HG02973 (cell line): ENCODE data around the gene RAP1GAP2.

Experiments used
- ATAC-seq: cut with Tn5 transposase; IDR thresholded peaks from one replicate; pipeline ENCODE4 v1.9.1; 2021; ENCODE audit warnings: moderate library complexity; ENCODE audit not compliant: unreplicated experiment

Gene RAP1GAP2

GRCh38 chr17:2852729-2853282 lies 56.6 kb downstream of the RAP1GAP2 start:
- ATAC-seq = no peak

- no peak for ATAC-seq
Measured at GRCh38 chr17:2853283-2854142, 57.3 kb downstream of the RAP1GAP2 start.

GRCh38 chr17:2854143-2855055 lies 58.2 kb downstream of the RAP1GAP2 start:
- no peak for ATAC-seq

- no peak for ATAC-seq
Measured at GRCh38 chr17:2855063-2855600, 58.9 kb downstream of the RAP1GAP2 start.

- ATAC-seq = no peak
Measured at GRCh38 chr17:2856727-2857126, 60.5 kb downstream of the RAP1GAP2 start.

- ATAC-seq = no peak
Measured at GRCh38 chr17:2860045-2860444, 63.8 kb downstream of the RAP1GAP2 start.

- ATAC-seq = no peak
Measured at GRCh38 chr17:2860883-2861282, 64.6 kb downstream of the RAP1GAP2 start.

- no peak for ATAC-seq
Measured at GRCh38 chr17:2862197-2862596, 66.0 kb downstream of the RAP1GAP2 start.

GRCh38 chr17:2863204-2863603 lies 67.0 kb downstream of the RAP1GAP2 start:
- no peak for ATAC-seq

GRCh38 chr17:2865228-2865627 lies 69.0 kb downstream of the RAP1GAP2 start:
- no peak for ATAC-seq

GRCh38 chr17:2867441-2868424 lies 71.5 kb downstream of the RAP1GAP2 start:
- ATAC-seq = no peak

- no peak for ATAC-seq
Measured at GRCh38 chr17:2869604-2870003, 73.4 kb downstream of the RAP1GAP2 start.

- ATAC-seq = no peak
Measured at GRCh38 chr17:2871205-2871604, 75.0 kb downstream of the RAP1GAP2 start.

GRCh38 chr17:2871720-2872119 lies 75.5 kb downstream of the RAP1GAP2 start:
- no peak for ATAC-seq

GRCh38 chr17:2872282-2872681 lies 76.0 kb downstream of the RAP1GAP2 start:
- no peak for ATAC-seq

- no peak for ATAC-seq
Measured at GRCh38 chr17:2874189-2874686, 78.0 kb downstream of the RAP1GAP2 start.

- no peak for ATAC-seq
Measured at GRCh38 chr17:2875608-2876007, 79.4 kb downstream of the RAP1GAP2 start.

GRCh38 chr17:2876467-2876866 lies 80.2 kb downstream of the RAP1GAP2 start:
- no peak for ATAC-seq

- ATAC-seq = no peak
Measured at GRCh38 chr17:2878751-2879254, 82.6 kb downstream of the RAP1GAP2 start.

GRCh38 chr17:2880050-2880449 lies 83.8 kb downstream of the RAP1GAP2 start:
- no peak for ATAC-seq
